ENCODE results near the gene MX1.

The MX1 gene

DNA sequence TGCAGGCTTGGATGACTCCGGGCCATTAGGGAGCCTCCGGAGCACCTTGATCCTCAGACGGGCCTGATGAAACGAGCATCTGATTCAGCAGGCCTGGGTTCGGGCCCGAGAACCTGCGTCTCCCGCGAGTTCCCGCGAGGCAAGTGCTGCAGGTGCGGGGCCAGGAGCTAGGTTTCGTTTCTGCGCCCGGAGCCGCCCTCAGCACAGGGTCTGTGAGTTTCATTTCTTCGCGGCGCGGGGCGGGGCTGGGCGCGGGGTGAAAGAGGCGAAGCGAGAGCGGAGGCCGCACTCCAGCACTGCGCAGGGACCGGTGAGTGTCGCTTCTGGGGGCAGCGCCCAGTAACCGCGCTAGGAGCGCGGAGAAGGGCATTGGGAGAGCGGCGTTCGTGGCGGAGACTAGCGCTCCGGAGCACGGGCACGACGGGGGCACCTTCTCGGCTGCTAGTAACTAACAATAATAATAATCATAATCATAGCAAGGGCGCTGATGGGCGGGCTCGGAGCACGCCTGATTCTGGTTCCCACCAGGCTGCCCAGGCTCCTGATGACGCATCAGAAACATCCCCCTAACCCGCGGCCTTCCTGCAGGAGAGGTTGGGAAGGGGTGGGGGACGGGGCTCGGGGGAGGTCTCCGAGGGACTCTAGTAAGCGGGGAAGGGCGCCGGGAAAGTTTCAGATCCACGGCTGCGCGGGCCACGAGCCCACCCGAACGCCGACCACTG, at the start of gene MX1:
MX1 (plus strand) TSS at position 286 of the 722 bp plus-strand sequence. CDS start 5,832 bp downstream, outside the sequence.
- peak; percentile 98 to 99 for DNase-seq

DNA sequence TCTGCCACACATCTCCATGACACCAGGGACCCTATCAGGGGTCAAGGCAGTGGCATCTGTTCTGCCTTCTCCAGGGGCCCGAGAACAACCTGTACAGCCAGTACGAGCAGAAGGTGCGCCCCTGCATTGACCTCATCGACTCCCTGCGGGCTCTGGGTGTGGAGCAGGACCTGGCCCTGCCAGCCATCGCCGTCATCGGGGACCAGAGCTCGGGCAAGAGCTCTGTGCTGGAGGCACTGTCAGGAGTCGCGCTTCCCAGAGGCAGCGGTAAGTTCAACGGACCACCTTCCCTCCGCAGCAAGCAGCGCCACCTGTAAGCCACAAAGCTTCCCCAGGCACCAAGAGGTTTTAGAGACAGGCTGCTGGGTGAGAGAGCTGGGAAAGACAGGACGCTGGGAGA, 48.3 kb upstream of the MX1 start:
- no peak for DNase-seq

GRCh38 chr21:41378849-41379248, 47.2 kb upstream of the MX1 start:
- no peak for DNase-seq

- DNase-seq, result no peak
Measured at GRCh38 chr21:41379901-41380300, 46.1 kb upstream of the MX1 start.

DNA sequence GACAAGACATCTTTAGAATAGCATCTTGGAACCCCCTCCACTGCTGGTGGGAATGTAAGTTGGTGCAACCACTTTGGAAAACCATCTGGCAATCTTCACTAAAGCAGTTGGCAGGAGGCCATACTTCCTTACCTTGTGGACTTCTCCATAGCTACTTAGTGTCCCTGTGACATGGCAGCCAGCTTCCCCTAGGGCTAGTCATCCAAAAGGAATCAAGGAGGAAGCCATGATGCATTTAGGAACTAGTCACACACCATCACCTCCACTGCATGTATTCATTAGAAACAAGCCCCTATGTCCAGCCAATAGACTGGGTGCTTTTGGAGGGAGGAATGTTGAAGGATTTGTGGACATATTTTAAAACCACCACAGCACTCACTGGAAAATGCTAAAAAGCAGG, 44.3 kb upstream of the MX1 start:
- DNase-seq, result no peak

- no peak for DNase-seq
Measured at GRCh38 chr21:41387042-41387819, 38.8 kb upstream of the MX1 start.

DNA sequence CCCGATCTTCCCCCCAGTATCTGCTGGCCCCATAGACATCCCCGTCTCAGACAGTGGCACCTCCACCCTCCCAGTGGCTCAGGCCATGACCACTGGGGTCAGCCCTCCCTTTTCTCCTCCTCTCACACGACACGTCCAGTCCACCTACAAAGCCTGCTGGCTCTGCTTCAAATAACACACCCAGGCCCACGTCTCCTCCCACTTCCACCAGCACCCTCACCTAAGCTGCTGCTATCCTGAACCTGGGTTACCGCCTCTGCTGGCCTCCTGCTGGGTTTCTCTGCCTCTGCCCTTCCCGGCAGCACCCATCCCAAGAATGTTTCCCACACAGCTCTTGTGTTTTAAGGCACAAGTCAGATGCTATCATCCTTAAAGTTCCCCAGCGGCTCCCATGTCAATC, 38.2 kb upstream of the MX1 start:
- DNase-seq, result no peak

DNA sequence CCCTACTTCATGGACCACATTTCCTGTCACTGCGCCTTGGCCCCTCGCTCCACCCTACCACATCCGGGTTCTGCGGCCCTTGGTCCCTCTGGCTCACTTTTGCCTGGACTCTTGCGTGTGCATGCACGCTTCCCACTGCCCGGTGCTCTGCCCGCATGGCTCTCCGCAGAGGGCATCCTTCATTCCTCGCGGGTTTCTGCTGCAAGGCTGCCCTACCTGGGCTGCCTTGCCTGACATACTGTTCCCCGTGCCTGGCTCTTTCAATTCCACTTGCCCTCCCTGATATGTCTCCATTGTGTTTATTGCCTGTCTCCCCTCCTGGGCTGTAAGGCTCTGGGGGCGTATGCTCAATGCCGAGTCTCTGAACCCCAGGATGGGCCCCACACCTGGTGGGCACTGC, 37.8 kb upstream of the MX1 start:
- DNase-seq, result no peak

GRCh38 chr21:41390043-41390639, 35.9 kb upstream of the MX1 start:
- DNase-seq, result no peak

DNA sequence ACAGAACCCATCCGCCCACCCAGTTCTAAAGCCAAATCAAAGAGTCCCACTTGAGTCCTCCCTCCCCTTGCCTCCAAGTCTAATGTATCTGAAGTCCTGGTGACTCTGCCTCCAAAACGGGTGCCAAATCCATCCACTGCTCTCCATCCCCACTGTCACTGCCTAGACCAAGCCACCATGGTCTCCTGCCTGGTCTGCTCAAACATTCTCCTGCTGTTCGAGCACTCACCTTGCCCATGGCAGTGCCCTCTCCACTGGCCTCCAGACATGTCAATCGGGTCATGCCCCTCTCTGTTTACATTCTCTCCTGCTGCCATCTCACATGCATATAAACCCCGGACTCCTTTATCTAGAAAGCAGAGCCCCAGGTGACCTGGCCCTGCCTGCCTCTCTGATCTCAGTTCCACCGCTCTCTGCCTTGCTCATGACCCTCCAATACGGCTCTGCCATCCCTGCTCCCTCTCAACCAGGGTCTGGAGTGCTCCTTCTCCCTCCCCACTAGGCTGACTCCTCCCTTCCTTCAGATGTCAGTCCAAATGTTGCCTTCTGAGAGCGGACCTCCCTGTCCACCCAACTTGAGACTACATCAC, 32.1 kb upstream of the MX1 start:
- DNase-seq, result no peak

DNA sequence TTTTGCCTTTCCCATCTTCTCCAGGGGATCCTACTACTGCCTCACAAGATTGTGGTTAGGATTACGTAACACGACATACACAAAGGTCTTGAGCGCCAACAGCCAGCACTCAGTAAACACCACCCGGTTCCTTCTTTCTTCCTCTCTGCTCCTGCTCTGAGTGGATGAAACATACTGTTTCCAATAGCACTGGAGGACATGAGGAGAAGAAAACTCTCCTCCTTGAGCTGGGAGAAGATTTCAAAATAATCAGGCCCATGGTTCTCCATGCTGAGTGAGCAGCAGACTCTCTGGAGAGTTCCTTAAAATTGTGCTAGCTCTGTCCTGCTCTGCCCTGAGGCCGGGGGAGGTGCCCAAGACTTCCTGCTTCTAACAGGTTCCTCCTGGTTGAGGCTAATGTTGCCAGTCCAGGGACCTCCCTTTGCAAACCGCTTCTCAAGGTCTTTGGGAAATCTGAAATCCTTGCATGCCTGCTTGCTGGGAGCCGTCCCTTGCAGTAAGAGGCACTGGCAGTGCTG, 29.4 kb upstream of the MX1 start:
- DNase-seq, result no peak

GRCh38 chr21:41397471-41397891, 28.6 kb upstream of the MX1 start:
- DNase-seq, result no peak

- DNase-seq, result no peak
Measured at GRCh38 chr21:41398251-41398650, 27.8 kb upstream of the MX1 start.

DNA sequence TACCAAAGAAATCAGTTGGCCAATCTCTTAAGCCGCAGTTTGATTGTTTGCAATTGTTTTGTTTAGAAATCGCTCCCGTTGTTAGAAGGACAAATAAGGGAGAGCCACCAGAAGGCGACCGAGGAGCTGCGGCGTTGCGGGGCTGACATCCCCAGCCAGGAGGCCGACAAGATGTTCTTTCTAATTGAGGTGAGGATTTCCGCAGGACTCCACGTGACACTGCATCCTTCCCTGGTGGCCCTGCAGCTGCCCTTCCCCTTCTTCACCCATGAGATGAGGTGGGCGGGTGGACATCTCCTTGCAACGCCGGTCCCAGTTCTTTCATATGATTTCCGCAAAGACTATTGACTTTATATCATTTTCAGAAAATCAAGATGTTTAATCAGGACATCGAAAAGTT, 27.2 kb upstream of the MX1 start:
- DNase-seq, result no peak

DNA sequence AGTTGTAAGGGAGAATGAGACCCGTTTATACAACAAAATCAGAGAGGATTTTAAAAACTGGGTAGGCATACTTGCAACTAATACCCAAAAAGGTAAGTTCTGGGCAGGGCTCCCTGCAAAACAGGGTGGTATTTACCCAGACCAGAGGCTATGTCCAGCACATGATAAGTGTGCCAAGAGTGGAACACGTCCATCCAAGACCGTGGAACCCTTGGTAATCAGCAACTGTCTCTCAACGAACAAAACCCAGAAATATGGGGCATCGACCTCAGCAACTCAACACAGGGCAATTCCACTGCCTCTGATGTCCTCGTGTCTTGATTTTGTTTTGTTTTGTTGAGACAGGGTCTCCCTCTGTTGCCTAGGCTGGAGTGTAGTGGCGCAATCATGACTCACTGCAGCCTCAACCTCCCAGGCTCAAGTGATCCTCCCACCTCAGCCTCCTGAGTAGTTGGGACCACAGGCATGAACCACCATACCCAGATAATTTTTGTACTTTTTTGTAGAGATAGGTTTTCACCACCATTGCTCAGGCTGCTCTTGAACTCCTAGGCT, 26.7 kb upstream of the MX1 start:
- no peak for DNase-seq

DNA sequence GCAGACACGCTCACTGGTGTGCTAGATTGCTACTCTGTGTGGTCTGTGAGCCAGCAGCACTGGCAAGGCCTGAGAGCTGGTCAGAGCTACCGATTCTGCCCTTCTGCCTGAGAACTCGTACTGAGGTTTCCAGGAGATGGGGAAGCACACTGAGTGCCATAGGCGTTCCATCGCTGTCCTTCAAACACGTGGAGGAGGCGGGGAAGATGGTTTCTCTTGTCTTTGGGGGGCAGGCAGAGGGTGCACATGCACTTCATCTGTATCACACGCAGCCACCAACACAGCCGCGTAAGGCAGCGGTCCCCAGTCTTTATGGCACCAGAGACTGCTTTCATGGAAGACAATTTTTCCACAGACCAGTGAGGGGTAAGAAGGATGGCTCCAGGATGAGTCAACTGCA, 23.8 kb upstream of the MX1 start:
- no peak for DNase-seq

DNA sequence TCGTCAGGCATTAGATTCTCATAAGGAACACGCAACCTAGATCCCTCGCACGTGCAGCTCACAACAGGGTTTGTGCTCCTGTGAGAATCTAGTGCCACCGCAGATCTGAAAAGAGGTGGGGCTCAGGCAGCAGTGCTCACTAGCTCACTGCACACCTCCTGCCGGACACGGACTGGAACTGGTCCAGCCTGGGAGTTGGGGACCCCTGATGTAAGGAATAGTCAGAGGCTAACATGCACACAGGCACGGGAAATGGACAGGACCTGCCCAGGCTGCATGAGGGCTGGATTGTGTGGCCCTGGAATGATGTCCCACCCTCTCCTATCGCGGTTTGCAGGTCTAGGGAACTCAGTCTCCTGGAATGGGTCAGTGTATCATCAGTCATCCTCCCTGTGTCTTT, 23.2 kb upstream of the MX1 start:
- DNase-seq, result no peak

GRCh38 chr21:41403331-41403730, 22.7 kb upstream of the MX1 start:
- DNase-seq, result no peak

DNA sequence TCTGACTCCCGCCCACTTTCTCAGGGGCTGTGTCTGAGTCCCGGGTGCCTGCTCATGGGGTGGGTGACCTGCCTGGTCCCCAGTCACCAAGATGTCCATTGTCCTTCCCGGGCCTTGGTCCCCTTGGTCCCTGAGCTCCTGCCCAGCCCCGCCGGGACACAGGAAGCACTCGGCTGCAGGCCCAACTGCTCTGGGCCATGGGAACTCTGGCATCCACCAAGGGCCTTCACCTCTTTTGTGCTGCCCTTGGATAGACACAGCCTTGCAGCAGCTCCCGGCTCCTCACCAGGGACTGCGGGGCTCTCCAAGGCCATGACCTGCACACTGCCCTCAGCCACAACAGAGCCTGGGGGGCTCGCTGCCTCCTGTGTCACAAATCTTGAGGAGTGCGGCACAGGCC, 22.1 kb upstream of the MX1 start:
- DNase-seq, result no peak

GRCh38 chr21:41405321-41405720, 20.7 kb upstream of the MX1 start:
- DNase-seq, result no peak

DNA sequence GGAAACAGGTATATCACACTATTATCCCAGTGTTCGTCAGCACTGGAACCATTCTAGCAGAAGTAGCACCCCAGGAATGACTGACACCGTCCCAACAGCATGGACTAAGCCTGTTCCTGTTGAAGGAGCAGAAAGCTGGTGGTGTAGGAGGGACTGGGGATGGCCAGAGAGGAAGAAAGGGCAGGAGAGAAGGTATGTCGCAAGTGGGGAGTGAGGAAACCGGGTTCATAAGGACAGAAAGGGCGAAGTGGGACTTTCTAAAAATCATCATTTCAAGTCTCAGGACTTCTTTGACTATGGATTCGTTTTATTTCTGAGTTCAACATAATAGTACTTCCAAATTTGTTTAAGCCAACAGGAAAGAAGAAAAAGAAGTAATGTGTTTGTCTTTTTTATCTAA, 19.7 kb upstream of the MX1 start:
- no peak for DNase-seq

DNA sequence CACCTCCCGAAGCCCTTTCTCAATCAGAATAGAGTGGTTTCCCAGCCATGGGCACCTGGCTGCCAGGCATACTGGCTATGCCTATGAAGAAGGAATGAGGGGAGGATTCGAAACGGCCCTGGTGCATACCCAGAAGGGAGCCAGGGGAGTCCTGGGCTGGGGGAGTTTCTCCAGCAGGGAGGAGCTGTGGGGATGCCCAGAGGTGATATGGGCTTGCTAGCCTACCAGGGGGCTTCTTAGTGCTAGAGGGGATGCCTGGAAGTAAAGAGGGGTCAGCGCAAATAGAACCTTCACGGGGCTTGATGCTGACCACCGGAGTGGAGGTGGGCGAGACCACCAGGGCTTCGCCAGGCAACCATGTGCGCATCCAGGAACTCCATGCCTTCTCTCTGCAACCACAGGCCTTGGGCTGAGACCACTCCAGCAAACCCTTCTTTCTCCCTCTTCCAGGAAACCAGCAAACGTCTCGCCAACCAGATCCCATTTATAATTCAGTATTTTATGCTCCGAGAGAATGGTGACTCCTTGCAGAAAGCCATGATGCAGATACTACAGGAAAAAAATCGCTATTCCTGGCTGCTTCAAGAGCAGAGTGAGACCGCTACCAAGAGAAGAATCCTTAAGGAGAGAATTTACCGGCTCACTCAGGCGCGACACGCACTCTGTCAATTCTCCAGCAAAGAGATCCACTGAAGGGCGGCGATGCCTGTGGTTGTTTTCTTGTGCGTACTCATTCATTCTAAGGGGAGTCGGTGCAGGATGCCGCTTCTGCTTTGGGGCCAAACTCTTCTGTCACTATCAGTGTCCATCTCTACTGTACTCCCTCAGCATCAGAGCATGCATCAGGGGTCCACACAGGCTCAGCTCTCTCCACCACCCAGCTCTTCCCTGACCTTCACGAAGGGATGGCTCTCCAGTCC, 18.2 kb upstream of the MX1 start:
- DNase-seq, result no peak
